Ureter (tissue), 1 donor: ENCODE results near the gene DPYD. TPM values are rescaled to one million over a fixed set of nuclear protein-coding genes. Genes with fewer than 3 reads are reported as not detected.
"Not testable (repeated sequence)": the region's sequence is repeated elsewhere in the genome, so short reads cannot be mapped to it uniquely, and the experiment has no call there.

ENCODE experiments used
- DNase-seq: peaks from one replicate; pipeline ENCODE4 v3.0.0-alpha.2; 2020; ENCODE audit warnings: low spot score
- total RNA-seq: library from RNA; stranded (reverse); gene quantifications from one replicate; pipeline ENCODE4 v1.2.4, GENCODE V29; 2023
- donor health status: DM: yes; HTN: yes; CAD: no.

The DPYD gene
- total RNA-seq, 1 donor from 2014 or later, result 31.2 TPM

DNA sequence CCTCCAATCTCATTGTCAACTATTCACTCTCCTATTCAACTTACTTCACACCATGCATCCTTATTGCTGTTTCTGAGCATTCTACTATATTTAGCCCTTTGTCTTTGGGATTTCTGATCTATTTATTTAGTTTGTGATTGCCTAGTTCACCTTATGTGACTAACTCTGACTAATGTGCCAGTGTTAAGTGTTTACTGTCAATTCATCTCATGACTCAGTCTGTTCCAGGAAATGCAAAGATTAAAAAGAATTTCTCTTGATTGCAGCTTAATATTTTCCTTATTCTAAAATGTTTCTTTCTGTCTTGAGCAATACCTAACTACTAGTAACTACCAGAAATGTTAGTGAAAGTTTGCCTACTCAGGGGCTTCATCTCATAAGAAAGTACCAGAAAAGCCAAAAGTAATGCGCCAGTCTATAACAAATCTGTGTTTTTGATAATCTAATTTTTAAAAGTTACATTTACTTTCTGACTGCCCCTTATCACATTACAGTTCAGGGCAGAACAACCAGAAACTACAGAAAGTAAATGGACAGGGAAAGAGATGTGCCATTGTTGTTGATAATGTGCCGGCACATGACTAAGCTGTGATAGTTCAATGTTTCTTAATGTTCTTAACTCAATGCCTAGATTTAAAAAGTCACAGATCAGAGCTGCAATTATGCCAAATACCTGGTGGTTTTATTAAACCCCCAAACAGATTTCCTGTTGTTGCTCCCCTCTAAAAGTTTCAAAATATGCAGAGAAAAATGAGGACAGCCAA is 642.8 kb downstream of the DPYD start:
- DNase-seq, result no peak

DNA sequence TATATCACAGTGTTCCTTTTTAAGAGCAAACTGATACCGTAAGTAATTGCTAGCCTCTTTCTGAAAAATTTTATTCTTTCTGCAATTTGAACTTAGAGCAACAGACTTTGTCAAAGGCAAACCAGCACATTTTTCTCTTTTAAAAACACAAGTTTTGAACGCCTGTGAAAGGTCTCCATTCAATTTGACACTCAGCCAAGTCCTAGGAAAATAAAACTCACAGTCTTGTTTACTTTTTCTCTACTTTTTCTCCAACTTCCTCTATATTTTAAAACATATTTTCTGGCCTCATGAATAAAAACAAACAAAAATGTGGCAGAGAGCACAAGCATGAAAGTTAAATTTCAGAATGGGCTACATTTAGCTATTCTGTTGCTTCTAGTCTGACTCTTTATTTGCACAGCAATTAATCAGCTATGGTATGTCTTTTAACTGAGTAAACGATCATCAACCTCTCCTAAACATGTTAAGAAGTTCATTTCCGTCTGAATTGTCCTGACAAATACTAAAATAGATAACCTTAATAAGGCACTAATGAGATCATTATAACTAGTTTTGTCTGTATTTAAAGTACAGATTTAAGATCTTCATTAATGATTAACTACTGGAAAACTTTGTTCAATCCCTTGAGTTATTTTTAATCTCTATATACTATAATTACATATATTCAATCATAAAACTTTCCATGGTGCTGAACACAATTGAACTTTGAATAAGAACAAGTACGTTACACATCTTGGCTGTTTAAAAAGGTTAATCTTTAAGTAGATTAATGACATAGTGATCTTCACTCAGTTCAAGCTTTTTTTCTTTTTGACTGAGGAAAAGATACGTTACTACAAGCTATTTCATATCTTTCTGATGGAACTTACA is 648.7 kb downstream of the DPYD start:
- no peak for DNase-seq

DNA sequence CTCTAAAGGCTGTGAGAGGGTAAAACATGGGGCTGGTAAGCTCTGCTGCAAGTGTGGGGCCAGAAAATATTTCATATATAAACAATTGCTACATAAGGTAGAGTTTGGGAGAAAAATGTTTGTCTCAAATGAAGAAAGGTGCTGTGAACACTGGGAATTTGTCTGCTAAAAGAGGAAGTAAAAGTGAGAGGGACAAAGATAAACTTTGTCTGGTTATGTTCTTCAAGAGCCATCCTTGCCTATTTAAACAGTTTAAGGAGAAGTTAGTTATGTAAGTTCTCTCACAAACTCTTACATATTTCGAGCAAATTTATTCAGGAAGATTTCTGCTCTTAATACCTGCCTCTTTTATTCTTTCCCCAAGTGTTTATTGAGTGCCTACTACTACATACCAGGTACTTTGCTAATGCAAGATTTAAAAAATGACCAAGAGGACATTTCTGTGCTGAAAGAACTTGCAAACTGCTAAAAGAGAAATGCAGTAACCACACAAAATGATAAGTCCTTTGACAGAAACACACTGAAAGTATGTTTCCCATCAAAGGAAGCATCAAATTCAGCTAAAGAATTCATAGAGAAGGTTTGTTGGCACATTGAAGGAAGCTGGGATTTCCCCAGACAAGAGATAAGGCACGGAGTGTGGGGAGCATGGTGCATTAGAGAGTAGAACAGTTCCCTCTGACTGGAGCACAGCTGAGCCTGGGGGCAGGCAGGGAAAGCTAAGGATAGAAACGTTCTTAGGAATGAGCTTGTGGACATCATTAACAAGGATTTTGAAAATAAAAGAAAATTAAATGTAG is 650.1 kb downstream of the DPYD start:
- DNase-seq, result no peak

DNA sequence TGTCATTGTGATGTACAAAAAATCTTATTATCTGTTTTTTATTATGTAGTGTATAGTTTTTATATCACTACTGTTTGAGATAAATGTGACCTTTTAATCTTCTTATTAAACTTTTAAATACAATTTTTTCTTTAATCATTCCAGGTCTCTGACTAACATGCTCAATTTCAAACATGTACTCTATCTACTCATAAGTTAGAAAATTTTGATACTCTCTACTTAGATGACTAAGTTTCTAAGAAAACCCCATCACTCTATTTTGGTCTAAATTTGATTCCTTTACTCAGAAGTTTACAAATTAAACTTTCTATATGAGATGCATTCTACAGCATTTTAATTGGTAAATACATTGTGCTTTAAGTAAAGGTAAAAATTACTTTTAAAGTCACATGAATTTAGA is 655.2 kb downstream of the DPYD start:
- DNase-seq, result no peak

DNA sequence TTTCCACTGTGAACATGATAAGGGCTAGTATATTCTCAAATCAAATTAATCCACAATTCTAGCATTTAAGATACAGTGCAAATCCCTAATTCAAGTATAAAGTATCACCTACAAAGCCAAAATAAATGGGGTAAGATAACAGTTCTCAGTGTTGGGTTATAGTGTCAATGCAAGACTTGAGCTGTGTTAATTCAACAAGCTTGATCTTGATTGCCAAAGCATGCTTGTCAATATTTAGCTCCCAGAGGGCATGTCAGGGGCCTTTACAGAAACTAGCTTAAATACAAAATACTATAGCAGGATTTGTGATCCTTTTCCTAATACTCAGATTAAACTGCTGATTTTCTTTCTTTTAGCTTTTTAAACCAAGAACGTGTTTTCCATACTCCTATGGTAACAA is 658.0 kb downstream of the DPYD start:
- DNase-seq, result no peak

DNA sequence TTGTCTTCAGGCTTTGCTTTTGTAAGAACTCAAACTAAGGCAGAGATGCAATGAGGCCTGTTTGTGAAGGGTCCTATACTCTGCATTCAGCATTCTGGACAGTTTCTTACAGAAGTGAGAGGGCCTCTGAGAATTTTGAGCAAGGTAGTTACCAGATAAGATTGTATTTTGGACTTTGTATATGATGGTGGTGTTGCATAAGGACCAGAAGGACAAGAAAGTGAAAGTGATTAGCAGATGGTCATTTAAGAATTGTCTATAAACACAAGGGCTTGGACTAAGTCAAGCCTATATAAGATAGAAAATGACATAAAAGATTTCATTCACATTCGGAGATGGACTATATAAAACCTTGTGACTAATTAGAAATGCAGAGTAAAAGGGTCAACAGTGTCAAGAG is 662.2 kb downstream of the DPYD start:
- no peak for DNase-seq

DNA sequence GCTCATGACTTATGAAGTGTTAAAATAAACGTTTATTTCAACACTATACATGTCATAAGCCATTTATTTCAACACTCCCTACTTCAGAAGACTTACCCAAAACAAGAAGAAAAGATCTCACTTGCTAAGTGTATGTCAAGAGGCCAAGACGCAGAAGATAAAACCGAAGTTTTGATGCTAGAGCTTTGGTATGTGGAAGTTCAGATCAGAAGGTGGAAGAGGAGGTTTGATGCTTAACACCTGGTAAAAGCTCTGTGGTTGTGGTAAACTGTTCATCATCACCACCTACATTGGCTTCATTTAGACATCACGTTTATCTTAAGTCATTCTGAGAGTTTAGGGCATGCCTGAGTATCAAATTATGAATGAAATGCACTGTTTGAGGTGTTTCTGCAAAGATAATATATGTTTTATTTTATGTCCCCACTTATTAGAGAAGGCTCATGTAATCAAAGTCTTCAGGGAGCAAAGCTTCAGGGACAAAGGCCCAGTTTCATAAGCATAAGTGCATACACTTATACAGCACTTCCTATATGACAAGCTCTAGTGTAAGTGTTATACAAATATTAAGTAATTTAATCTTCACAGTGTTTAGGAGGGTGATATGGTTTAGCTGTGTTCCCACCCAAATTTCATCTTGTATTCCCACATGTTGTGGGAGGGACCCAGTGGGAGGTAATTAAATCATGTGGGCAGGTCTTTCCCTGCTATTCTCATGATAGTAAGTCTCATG is 665.9 kb downstream of the DPYD start:
- DNase-seq, result no peak

DNA sequence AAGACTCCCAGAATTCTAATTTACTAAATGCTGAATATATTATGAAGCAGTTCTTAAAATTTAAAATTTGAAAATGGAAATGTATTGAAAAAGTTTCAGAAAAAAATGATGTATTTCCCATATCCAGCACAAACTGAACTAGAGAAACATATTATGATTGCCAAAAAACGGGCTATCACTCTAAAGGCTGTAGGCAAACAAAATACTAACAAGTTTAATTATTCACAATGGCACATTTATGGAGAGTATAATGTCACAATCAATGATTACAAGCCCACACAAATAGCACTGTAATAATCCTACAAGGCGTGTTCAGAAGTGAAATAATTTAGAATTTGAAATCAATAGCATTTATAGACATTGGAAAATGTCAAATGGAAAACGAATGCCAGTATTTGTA is 667.9 kb downstream of the DPYD start:
- DNase-seq, result no peak

DNA sequence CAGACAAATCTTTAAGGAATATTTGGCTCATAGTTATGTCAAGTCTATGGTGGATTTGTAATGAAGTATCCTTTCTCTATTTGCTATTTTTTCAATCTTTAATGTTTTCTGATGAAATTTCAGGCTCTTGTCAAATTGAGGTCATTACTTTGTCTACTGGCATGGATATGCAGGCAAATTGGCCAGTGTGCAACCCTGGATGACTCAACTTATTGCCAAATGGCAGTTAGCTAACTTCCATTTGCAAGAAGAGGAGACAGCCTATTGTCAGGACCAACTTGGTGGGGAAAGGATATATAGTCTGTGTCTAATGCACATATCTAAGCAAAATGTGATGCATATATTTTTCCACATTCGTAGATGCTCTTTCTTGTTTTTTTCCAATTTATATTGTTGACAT is 668.8 kb downstream of the DPYD start:
- DNase-seq, result no peak

DNA sequence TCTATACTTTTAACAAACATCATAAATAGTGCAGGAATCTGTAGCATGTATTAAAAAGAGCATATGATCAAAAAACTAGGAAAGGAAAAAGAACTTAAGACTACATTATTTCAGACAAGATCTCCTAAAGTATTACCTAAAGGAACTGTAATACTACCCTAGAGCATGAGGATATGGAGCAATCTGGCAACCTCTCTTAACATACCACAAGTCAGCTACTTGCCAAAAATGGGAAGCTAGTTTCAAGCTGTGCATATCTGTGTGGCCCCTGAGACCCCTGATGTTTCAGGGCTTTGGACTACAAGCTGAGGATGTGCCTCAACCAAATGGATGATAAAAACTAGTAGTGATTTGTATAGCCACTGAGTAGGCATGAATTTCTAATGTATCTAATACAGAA is 673.6 kb downstream of the DPYD start:
- DNase-seq, result no peak

DNA sequence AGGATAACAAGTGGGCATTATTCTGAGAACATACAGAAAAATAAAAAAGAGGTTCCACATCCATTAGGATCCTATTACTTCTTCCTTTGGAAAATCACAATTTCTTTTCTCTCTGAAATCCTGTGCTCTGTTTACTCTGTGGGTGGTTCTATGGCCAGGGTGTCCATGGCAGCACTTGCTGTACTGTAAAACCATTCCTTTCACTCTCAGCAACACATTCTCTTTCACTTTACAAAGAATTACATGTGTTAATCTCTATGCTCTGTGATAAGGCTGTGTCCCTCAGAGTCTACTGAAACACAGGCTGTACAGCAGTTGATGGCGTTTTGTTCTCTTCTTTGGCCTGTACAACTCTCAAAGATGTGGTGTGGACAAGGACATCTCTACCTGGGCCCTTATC is 675.2 kb downstream of the DPYD start:
- no peak for DNase-seq

DNA sequence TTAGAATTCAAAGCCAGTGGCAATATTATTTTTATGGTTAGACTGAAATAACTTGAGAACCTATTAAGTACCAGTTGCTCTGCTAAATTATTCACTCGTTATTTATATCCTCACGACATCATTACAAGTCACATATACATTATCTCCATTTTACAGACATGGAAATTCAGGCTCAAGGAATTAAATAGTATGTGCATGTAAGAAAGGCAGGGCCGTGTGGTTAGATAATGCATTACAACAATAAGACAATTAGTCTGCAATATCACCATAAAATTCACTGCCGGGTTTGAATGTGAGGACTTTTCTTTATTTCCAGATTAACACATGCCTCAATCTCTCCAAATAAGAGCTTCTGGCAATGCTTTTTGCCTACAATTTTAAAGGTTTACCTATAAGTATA is 675.8 kb downstream of the DPYD start:
- DNase-seq, result no peak

DNA sequence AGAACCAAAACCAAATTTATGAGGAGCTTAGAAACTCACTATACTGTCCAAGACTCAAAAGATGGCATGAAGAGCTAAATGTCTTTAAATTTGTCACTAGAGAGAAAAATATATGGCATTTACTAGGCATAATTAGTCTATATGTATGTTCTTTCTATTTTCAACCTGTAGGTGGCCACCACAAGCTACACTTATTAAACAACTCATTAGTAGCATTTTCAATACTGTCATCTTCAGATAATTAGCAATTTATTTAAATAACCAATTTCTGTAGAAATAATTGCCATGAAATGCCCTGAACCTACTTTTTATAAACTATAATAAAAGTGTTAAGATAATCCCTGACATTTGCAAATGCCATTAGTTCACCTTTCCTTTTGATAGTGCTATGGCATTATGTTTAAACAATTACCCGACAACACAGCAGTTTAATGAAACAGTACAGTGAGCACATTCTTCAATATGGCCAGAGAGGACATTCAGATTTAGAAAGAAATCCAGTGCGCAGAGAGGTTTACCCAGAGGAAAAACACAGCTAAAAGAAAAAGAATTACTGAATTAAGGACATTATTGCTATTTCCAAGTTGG is 676.8 kb downstream of the DPYD start:
- DNase-seq, result no peak

DNA sequence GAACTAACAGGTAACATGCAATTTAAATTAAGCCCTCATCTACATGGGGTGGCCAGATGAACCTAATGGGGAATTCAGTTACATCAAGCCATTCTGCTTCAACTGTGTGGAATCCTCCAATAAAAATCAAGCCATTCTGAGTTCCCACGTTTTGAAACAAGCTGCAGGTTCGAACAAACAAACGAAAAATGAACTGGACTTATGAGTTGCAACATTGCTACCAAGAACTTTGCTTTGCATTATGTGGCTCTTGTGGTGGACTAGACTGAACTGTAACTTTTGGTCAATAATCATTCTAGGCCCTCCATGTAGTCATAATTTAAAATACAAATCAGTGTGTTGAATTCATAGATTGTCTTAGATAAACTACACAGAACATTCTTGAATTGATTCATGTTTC is 682.0 kb downstream of the DPYD start:
- no peak for DNase-seq

DNA sequence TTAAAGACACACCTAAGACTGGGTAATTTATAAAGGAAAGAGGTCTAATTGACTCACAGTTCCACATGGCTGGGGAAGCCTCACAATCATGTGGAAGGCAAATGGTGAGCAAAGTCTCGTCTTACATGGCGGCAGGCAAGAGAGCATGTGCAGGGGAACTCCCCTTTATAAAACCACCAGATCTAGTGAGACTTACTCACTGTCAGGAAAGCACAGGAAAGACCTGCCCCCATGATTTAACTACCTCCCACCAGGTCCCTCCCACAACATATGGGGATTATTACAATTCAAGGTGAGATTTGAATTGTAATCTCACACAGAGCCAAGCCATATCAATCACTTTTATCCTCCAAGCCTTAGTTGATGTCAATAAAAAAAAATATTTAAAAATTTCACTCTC is 689.5 kb downstream of the DPYD start:
- DNase-seq, result not testable (repeated sequence)

DNA sequence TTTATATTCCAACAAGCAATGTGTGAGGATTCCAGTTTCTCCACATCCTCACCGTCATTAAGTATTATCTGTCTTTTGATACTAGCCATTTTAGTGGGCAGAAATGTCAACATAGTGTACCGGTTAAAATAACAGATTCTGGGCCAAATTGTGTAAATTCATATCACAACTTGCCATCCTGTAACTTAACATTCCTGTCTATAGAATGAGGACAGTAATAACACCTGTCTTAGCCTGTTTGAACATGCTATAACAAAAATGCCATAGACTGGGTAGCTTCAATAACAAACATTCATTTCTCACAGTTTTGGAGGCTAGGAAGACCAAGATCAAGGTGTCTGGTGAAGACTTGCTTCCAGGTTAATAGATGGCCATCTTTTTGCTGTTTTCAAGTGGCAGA is 708.2 kb downstream of the DPYD start:
- no peak for DNase-seq

DNA sequence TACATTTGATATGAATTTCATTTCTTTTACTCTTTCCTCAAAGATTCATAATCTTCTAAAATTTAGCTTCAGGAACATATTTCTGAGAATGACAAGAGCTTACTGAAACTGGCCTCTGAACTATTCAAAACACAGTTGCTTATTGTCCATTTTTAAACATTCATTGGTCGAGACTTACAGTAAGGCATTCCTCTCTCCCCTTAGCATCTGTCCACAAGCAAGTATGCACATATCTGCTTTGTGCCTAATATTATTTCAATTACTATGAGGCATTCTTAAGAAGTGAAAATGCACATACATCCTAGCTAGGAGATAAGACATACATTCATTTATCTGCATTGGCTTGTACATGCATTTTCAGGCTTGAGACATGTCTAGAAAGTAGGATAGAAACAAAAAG is 710.5 kb downstream of the DPYD start:
- DNase-seq, result no peak

DNA sequence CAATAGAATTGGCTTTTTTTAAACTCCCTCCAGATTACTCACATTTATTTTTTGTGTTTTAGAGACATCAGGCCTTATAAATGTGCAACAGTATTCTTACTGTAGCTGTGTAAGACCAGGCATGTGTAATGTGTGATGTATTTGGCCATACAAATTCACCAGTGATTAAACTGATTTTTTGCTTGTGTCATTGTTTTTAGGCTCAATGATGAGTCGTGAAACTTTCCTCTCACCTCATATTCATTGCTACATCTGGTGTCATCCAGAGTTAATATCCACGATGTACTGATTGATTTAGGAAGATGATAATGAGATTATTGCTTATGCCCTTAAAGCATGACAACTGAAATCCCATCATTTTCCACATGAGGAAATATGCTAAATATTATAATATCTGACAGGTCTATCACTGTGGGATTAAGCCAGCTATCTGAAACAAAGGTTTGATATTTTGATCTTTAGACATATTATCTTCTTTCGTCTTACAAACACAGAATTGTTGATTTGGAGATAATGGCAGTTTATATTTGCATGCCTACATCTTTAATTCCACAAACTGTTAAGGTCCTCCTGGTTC is 711.4 kb downstream of the DPYD start:
- no peak for DNase-seq

DNA sequence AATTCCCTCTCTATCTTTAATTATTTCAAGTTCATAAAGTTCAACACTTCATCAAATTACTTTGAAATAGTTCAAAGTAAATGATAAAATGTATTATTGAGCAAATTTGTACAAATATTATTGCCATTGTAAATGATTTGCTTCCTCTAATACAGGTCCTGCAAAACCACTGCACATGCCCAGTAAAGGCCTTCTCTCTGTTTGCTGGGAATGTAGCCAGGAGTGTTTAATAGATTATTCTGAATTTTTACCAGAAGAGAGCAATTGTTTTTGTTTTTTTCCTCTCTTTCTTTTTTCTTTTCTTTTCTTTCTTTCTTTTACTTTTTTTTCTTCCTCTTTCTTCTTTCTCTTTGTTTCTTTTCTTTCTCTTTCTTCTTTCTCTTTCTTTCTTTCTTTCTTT is 713.0 kb downstream of the DPYD start:
- DNase-seq, result no peak

DNA sequence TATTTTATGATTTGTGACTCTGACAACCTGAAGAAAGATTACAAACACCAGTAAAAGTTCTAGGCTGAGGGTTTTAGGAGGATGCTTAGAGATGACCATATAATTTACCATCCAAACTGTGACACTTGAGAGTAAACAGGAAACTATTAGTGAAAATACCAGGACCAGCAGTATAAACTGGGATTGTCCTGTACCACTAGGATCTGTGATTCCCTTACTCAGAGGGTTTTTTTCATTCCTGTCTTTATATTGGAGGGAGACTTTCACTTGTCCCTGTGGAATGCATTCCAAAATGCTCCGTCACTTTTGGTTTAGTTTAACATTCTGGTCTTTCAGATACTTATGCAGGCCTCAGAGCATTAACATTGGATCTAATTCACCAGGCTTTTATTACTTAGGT is 716.4 kb downstream of the DPYD start:
- DNase-seq, result no peak
